Gastrocnemius medialis (tissue), 4 donors: Measurements from ENCODE around the gene BANF2. TPM values are rescaled to one million over a fixed set of nuclear protein-coding genes. Genes with fewer than 3 reads are reported as not detected.

Experiments
- ATAC-seq, 2 donors: fragments of 150-250 bp; one replicate each; pipeline ENCODE4 v1.9.1; 2016
- DNase-seq, 2 donors: peaks; one replicate each; pipeline ENCODE4 v3.0.0-alpha.2; 2019
- H3K27ac ChIP-seq, 4 donors: fragments of 200-600 bp; sonication (generic); 1 replicate in 1 of 4; 2 replicates in 3 of 4; pipeline ENCODE4 v1.5.1; 2016 to 2018; ENCODE audit warnings: mild to moderate bottlenecking in 2 of 4, moderate library complexity in 1 of 4
- H3K27me3 ChIP-seq, 3 donors: fragments of 200-600 bp; sonication (generic) in 2 of 3; 1 replicate in 1 of 3; 2 replicates in 2 of 3; pipeline versions ENCODE4 v1.5.1 to v1.6.0; 2016 to 2019; ENCODE audit warnings: mild to moderate bottlenecking in 1 of 3, moderate library complexity in 1 of 3
- H3K36me3 ChIP-seq, 2 donors: fragments of 200-600 bp; sonication (generic) in 1 of 2; one replicate each; pipeline ENCODE4 v1.5.1; 2017 to 2018
- H3K4me1 ChIP-seq, 2 donors: fragments of 200-600 bp; sonication (generic) in 1 of 2; one replicate each; pipeline ENCODE4 v1.5.1; 2016 to 2017; ENCODE audit warnings: mild to moderate bottlenecking in 2 of 2
- H3K4me3 ChIP-seq, 4 donors: fragments of 200-600 bp; sonication (generic) in 3 of 4; 1 replicate in 1 of 4; 2 replicates in 3 of 4; pipeline ENCODE4 v1.5.1; 2016 to 2019; ENCODE audit warnings: mild to moderate bottlenecking in 2 of 4
- H3K9me3 ChIP-seq, 3 donors: fragments of 200-600 bp; sonication (generic) in 2 of 3; 1 replicate in 1 of 3; 2 replicates in 2 of 3; pipeline ENCODE4 v1.5.1; 2016 to 2019
- CTCF ChIP-seq, 5 experiments: fragments of 450-650 bp in 3 of 5; fragments of 200-600 bp in 2 of 5; sonication (generic) in 2 of 5; IDR thresholded peaks in 4 of 5; conservative IDR thresholded peaks in 1 of 5; 1 replicate in 4 of 5; 2 replicates in 1 of 5; pipeline ENCODE4 v1.5.1; 2016 to 2019; ENCODE audit warnings: antibody characterized with exemption in 5 of 5, mild to moderate bottlenecking in 3 of 5, moderate library complexity in 3 of 5
- POLR2A ChIP-seq, 2 donors: fragments of 450-650 bp; IDR thresholded peaks; one replicate each; pipeline ENCODE4 v1.6.1; 2017; ENCODE audit warnings: antibody characterized with exemption in 2 of 2, mild to moderate bottlenecking in 2 of 2, moderate library complexity in 2 of 2
- in situ Hi-C, 4 donors: fragments of 200-750 bp; cut with MboI; loops; one replicate each; pipeline versions ENCODE4 v1.15.0 to v1.8.0; 2017; ENCODE audit warnings: low sequenced_read_pairs in 4 of 4
- intact Hi-C: fragments of 100-400 bp; cut with DNase I; formaldehyde crosslinking; loops from one replicate; pipeline ENCODE4 v1.15.1; 2023; ENCODE audit warnings: low total_unique reads
- total RNA-seq, 4 donors: library from RNA; depleted of rRNA; stranded (reverse); fragments of >200 nt; gene quantifications; one replicate each; pipeline versions ENCODE4 v1.1.0 to v1.2.3, GENCODE V29; 2016

Gene BANF2
- total RNA-seq, 4 donors from 2014 or later, result not detected

DNA sequence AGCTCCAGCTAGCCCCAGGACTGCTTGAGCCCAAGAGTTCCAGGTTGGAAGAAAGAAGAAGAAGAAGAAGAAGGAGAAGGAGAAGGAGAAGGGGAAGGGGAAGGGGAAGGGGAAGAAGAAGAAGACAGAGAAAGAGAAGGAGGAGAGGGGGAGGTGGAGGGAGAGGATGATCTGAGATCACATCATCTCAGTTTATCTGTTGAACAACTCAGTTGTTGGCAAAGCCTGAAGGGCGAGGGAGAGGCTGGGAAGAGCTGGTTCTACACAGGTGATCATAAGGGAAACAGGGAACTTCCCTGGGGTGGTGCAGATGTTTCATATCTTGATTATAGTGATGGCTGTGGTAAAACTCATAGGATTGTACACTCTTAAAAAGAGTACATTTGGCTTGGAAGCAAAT is 14.6 kb upstream of the BANF2 start:
- TF ChIP-seq CTCF (IDR thresholded peaks at IDR 0.05 in 4 of 5, conservative IDR thresholded peaks at IDR 0.05 in 1 of 5), result no peak
- no peak for TF ChIP-seq POLR2A (IDR thresholded peaks at IDR 0.05)
- Histone ChIP-seq H3K27ac (no peak overlapping the region), H3K27me3 (no peaks in the 10 kb centered on the region), H3K9me3 (no peaks in the 10 kb centered on the region), H3K4me1 (peaks cover 4 to 7% of the 10 kb centered on the region in 2 donors), H3K4me3 (no peak overlapping the region), H3K36me3 (no peaks in the 10 kb centered on the region)
- in situ Hi-C loops (loop anchor here in 2 of 4 donors (25.0 kb wide), 4 partner anchors 102 to 602 kb away; partner anchors contain the start of gene ZNF133 (in 1 of the 2)), intact Hi-C loops (loop anchor here (10.0 kb wide), 1 partner anchor 450 kb away; the partner anchor contains the start of genes KAT14 and PET117)
- no peak for DNase-seq
- no peak for ATAC-seq

- no peak for ATAC-seq
- intact Hi-C loops (loop anchor here (10.0 kb wide), 1 partner anchor 447 kb away; the partner anchor contains the start of genes KAT14 and PET117), in situ Hi-C loops (loop anchor here in 2 of 4 donors (25.0 kb wide), 4 partner anchors 100 to 600 kb away; partner anchors contain the start of gene ZNF133 (in 1 of the 2))
- H3K27me3 ChIP-seq, result no peaks in the 10 kb centered on the region
- H3K9me3 ChIP-seq, result no peaks in the 10 kb centered on the region
- H3K27ac ChIP-seq, result no peak overlapping the region
- no peaks in the 10 kb centered on the region for H3K36me3 ChIP-seq
- DNase-seq, result no peak
- TF ChIP-seq CTCF (IDR thresholded peaks at IDR 0.05 in 4 of 5, conservative IDR thresholded peaks at IDR 0.05 in 1 of 5) (no peak), POLR2A (IDR thresholded peaks at IDR 0.05) (no peak)
- H3K4me3 ChIP-seq, result no peak overlapping the region
- peaks cover 0 to under 1% of the 10 kb centered on the region in 2 donors for H3K4me1 ChIP-seq
Measured at GRCh38 chr20:17687800-17688199, 12.0 kb upstream of the BANF2 start.

DNA sequence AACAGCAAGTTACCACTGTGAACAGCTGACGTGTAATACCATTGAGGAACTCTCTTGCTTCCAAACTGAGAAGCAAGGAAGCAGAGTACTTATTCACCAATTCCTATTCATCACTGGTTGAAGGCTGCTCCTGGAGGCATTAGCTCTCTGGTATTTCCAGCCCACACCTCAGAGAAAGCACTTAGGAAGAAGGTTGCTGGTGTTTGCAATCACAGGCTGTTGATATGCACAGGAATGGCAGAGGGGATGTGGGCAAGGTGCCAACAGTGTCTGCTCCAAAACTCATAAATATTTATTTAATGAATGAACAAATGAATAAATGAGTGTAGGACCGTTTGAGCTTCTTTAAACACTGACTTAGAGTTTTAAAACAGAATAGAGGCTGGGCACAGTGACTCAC is 10.8 kb upstream of the BANF2 start:
- H3K27ac ChIP-seq, result no peak overlapping the region
- ATAC-seq, result no peak
- intact Hi-C loops, result loop anchor here (10.0 kb wide), 1 partner anchor 446 kb away; the partner anchor contains the start of genes KAT14 and PET117
- no peaks in the 10 kb centered on the region for H3K36me3 ChIP-seq
- no peak for DNase-seq
- H3K9me3 ChIP-seq, result no peaks in the 10 kb centered on the region
- TF ChIP-seq POLR2A (IDR thresholded peaks at IDR 0.05) (no peak), CTCF (IDR thresholded peaks at IDR 0.05 in 4 of 5, conservative IDR thresholded peaks at IDR 0.05 in 1 of 5) (no peak)
- no peaks in the 10 kb centered on the region for H3K4me1 ChIP-seq
- no peak overlapping the region for H3K4me3 ChIP-seq
- in situ Hi-C loops, result loop anchor here in 2 of 4 donors (25.0 kb wide), 4 partner anchors 98 to 598 kb away; partner anchors contain the start of gene ZNF133 (in 1 of the 2)
- no peaks in the 10 kb centered on the region for H3K27me3 ChIP-seq

DNA sequence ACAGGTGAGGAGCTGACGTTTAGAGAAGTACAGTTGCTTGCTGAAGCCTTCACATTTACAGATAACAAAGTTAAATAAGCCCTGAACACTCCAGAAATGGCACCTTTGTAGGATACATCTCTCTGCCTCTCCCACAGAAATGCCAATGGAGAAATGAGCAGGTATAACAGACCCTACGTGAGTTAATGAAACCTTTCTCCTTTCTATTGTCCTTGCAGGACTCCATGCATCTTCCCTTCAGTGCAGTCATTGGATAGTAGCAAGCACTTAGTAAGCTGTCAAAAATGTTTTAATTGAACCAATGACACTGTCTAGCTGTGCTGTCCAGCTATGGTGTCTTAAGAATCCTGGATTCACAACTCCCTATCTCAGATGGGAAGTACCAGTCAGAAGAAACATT is 9.6 kb upstream of the BANF2 start:
- DNase-seq (no peak), ATAC-seq (no peak)
- intact Hi-C loops (no loop called here), in situ Hi-C loops (loop anchor here in 2 of 4 donors (25.0 kb wide), 4 partner anchors 97 to 597 kb away; partner anchors contain the start of gene ZNF133 (in 1 of the 2))
- H3K27me3 ChIP-seq, result no peaks in the 10 kb centered on the region
- H3K4me1 ChIP-seq, result no peaks in the 10 kb centered on the region
- no peaks in the 10 kb centered on the region for H3K36me3 ChIP-seq
- no peaks in the 10 kb centered on the region for H3K9me3 ChIP-seq
- H3K4me3 ChIP-seq, result no peak overlapping the region
- H3K27ac ChIP-seq, result no peak overlapping the region
- no peak for TF ChIP-seq CTCF (IDR thresholded peaks at IDR 0.05 in 4 of 5, conservative IDR thresholded peaks at IDR 0.05 in 1 of 5)
- TF ChIP-seq POLR2A (IDR thresholded peaks at IDR 0.05), result no peak
